ENCODE measurements around the gene VIPR2. TPM values are rescaled to one million over a fixed set of nuclear protein-coding genes. Genes with fewer than 3 reads are reported as not detected.
A peak's percentile ranks its signal among the peaks of the same experiment; 100 is the strongest.

VIPR2 gene
- total RNA-seq, 1 experiment from 2014 or later = not detected

DNA sequence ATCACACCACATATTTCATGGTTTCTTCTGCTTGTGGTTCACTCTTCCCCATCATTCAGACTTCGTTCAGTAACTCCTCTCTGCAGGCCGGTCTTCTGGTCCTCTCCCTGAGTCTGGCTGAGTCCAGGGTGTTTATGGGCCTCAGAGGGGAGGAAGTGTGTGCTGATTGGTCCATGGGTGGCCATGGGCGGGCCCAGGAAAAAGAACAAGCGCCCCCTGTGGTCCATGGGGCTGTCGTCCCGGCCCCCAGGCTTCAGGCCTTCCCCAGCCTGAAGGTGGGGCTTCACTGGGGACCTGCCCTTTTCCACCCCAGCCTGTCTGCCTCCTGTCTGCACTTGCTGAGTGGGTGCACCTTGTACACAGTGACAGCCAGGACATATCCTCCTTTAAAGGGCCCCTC lies 123.7 kb downstream of the VIPR2 start:
- POLR2A ChIA-PET (ENCODE audit: low non-redundant PET) = no interaction called here
- Histone ChIP-seq H3K36me3 (ENCODE audit: insufficient read depth, low read length, poor library complexity, severe bottlenecking) (no peaks in the 10 kb centered on the region), H3K4me3 (ENCODE audit: low read depth, low read length, poor library complexity, severe bottlenecking) (no peak overlapping the region), H3K27ac (ENCODE audit: low read depth, low read length, poor library complexity, severe bottlenecking) (no peak overlapping the region), H3K9me3 (ENCODE audit: low read depth, low read length, poor library complexity, severe bottlenecking) (no peaks in the 10 kb centered on the region), H3K27me3 (replicated peaks; ENCODE audit: insufficient read depth, low read depth, low read length, poor library complexity) (peaks cover 6% of the 10 kb centered on the region), H3K4me1 (ENCODE audit: insufficient read depth, low read length, poor library complexity, severe bottlenecking) (no peaks in the 10 kb centered on the region)
- intact Hi-C loops (cut with micrococcal nuclease; ENCODE audit: unreplicated experiment) = no loop called here
- no TSS peak for BruUV-seq (replicated peaks)
- no peak for TF ChIP-seq EZH2 (IDR thresholded peaks at IDR 0.05; ENCODE audit: borderline replicate concordance, low read depth, low read length, poor library complexity, severe bottlenecking)
- TF ChIP-seq, protein P1, sequence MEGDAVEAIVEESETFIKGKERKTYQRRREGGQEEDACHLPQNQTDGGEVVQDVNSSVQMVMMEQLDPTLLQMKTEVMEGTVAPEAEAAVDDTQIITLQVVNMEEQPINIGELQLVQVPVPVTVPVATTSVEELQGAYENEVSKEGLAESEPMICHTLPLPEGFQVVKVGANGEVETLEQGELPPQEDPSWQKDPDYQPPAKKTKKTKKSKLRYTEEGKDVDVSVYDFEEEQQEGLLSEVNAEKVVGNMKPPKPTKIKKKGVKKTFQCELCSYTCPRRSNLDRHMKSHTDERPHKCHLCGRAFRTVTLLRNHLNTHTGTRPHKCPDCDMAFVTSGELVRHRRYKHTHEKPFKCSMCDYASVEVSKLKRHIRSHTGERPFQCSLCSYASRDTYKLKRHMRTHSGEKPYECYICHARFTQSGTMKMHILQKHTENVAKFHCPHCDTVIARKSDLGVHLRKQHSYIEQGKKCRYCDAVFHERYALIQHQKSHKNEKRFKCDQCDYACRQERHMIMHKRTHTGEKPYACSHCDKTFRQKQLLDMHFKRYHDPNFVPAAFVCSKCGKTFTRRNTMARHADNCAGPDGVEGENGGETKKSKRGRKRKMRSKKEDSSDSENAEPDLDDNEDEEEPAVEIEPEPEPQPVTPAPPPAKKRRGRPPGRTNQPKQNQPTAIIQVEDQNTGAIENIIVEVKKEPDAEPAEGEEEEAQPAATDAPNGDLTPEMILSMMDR (conservative IDR thresholded peaks at IDR 0.05; ENCODE audit: low read depth, low read length) = no peak
- CTCF ChIA-PET = no interaction called here
- DNase-seq (ENCODE audit: low spot score) = peak; percentile 28

DNA sequence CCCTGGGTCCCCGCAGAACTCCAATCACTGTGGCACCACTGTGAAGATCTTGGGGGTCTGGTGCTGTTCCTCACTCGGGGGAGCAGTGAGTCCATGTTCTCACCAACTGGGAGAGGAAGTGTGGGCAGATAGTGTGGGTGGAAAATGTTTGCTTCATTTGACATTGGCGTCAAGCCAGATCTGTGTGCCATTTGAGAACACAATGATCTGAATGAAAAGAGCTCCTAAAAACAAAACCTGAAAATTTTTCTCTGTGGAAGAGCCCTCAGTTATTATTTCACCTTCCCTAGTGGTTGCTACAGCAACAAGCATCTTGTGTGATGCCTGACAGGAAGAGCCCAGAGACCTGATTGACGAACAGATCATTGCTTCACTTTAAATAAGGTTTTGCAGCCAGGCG lies 125.6 kb downstream of the VIPR2 start:
- BruUV-seq (replicated peaks) = no TSS peak
- POLR2A ChIA-PET (ENCODE audit: low non-redundant PET) = no interaction called here
- no peaks in the 10 kb centered on the region for H3K4me1 ChIP-seq (ENCODE audit: insufficient read depth, low read length, poor library complexity, severe bottlenecking)
- H3K9me3 ChIP-seq (ENCODE audit: low read depth, low read length, poor library complexity, severe bottlenecking) = no peaks in the 10 kb centered on the region
- TF ChIP-seq, protein P1 (conservative IDR thresholded peaks at IDR 0.05; ENCODE audit: low read depth, low read length) = no peak
- TF ChIP-seq EZH2 (IDR thresholded peaks at IDR 0.05; ENCODE audit: borderline replicate concordance, low read depth, low read length, poor library complexity, severe bottlenecking) = no peak
- no peak overlapping the region for H3K27ac ChIP-seq (ENCODE audit: low read depth, low read length, poor library complexity, severe bottlenecking)
- intact Hi-C loops (cut with micrococcal nuclease; ENCODE audit: unreplicated experiment) = no loop called here
- CTCF ChIA-PET = no interaction called here
- H3K27me3 ChIP-seq (replicated peaks; ENCODE audit: insufficient read depth, low read depth, low read length, poor library complexity) = no peaks in the 10 kb centered on the region
- no peaks in the 10 kb centered on the region for H3K36me3 ChIP-seq (ENCODE audit: insufficient read depth, low read length, poor library complexity, severe bottlenecking)
- H3K4me3 ChIP-seq (ENCODE audit: low read depth, low read length, poor library complexity, severe bottlenecking) = no peak overlapping the region
- DNase-seq (ENCODE audit: low spot score) = peak; percentile 22

DNA sequence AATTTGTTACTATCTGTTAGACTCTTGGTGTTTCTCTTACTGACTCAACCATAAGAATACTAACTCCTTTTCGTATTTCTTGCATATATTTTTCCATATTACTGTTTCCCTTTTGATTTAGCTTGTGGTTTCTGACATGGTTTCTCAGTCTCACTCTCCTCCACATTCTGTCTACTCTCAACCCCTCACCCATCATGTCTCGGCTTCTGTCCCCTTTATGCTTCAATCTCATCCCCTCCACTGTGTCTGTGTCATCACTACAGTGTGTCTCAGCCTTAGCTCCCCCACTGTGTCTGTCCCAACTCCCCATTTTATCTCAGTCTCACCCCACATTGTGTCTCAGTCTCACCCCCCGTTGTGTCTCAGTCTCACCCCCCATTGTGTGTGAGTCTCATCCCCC lies 126.9 kb downstream of the VIPR2 start:
- Histone ChIP-seq H3K27ac (ENCODE audit: low read depth, low read length, poor library complexity, severe bottlenecking) (no peak overlapping the region), H3K9me3 (ENCODE audit: low read depth, low read length, poor library complexity, severe bottlenecking) (no peaks in the 10 kb centered on the region), H3K4me1 (ENCODE audit: insufficient read depth, low read length, poor library complexity, severe bottlenecking) (peaks cover 5% of the 10 kb centered on the region), H3K36me3 (ENCODE audit: insufficient read depth, low read length, poor library complexity, severe bottlenecking) (no peaks in the 10 kb centered on the region), H3K27me3 (replicated peaks; ENCODE audit: insufficient read depth, low read depth, low read length, poor library complexity) (no peaks in the 10 kb centered on the region), H3K4me3 (ENCODE audit: low read depth, low read length, poor library complexity, severe bottlenecking) (no peak overlapping the region)
- no peak for TF ChIP-seq EZH2 (IDR thresholded peaks at IDR 0.05; ENCODE audit: borderline replicate concordance, low read depth, low read length, poor library complexity, severe bottlenecking)
- TF ChIP-seq, protein P1 (conservative IDR thresholded peaks at IDR 0.05; ENCODE audit: low read depth, low read length) = no peak
- no peak for DNase-seq (ENCODE audit: low spot score)
- no TSS peak for BruUV-seq (replicated peaks)
- POLR2A ChIA-PET (ENCODE audit: low non-redundant PET) = no interaction called here
- CTCF ChIA-PET = no interaction called here
- intact Hi-C loops (cut with micrococcal nuclease; ENCODE audit: unreplicated experiment) = no loop called here
